DOHH2 (cell line): Measurements from ENCODE around the gene SIRT7.

ENCODE experiments used
- H3F3A ChIP-seq: fragments of 200-600 bp; sonication (generic), shearing (Covaris generic); 2 replicates; pipeline ENCODE4 v1.6.0; 2016; ENCODE audit warnings: antibody characterized with exemption, mild to moderate bottlenecking; ENCODE audit not compliant: control insufficient read depth, insufficient read depth
- H3K27ac ChIP-seq: fragments of 200-600 bp; sonication (generic); 2 replicates; pipeline ENCODE4 v1.5.1; 2014; ENCODE audit warnings: low read depth, mild to moderate bottlenecking, low read length, moderate library complexity
- H3K27me3 ChIP-seq: fragments of 200-600 bp; sonication (generic); 2 replicates; pipeline ENCODE4 v1.6.1; 2014; ENCODE audit warnings: mild to moderate bottlenecking, low read length, mixed read lengths; ENCODE audit not compliant: control insufficient read depth
- H3K36me3 ChIP-seq: fragments of 200-600 bp; sonication (generic); 2 replicates; pipeline ENCODE4 v1.6.1; 2014; ENCODE audit warnings: mild to moderate bottlenecking, low read length, moderate library complexity, mixed read lengths; ENCODE audit not compliant: control insufficient read depth
- H3K4me1 ChIP-seq: fragments of 200-600 bp; sonication (generic); 2 replicates; pipeline ENCODE4 v1.6.1; 2014; ENCODE audit warnings: mild to moderate bottlenecking, low read length, mixed read lengths; ENCODE audit not compliant: control insufficient read depth
- H3K4me2 ChIP-seq: fragments of 200-600 bp; sonication (generic); 2 replicates; pipeline ENCODE4 v1.6.0; 2014; ENCODE audit warnings: mild to moderate bottlenecking, low read length, moderate library complexity
- H3K4me3 ChIP-seq: fragments of 200-600 bp; sonication (generic); 2 replicates; pipeline ENCODE4 v1.5.1; 2014; ENCODE audit warnings: mild to moderate bottlenecking, low read length, mixed read lengths
- H3K79me2 ChIP-seq: fragments of 200-600 bp; sonication (generic); 2 replicates; pipeline ENCODE4 v1.6.1; 2014; ENCODE audit warnings: mild to moderate bottlenecking, low read length, mixed read lengths; ENCODE audit not compliant: control insufficient read depth
- H3K9me2 ChIP-seq: fragments of 200-600 bp; sonication (generic); replicated peaks from 2 replicates; pipeline ENCODE4 v1.6.1; 2014; ENCODE audit warnings: mild to moderate bottlenecking, low read length, mixed read lengths; ENCODE audit not compliant: control insufficient read depth
- H3K9me3 ChIP-seq: fragments of 200-600 bp; sonication (generic); 2 replicates; pipeline ENCODE4 v1.6.1; 2014; ENCODE audit warnings: antibody characterized with exemption, low read length, mixed read lengths; ENCODE audit not compliant: control insufficient read depth, insufficient read depth
- H4K20me1 ChIP-seq: fragments of 200-600 bp; sonication (generic); 2 replicates; pipeline ENCODE4 v1.6.0; 2014; ENCODE audit warnings: low read depth, mild to moderate bottlenecking, antibody characterized with exemption, low read length, moderate library complexity; ENCODE audit not compliant: control insufficient read depth, insufficient read depth
- CTCF ChIP-seq: fragments of 200-600 bp; sonication (generic); IDR thresholded peaks from one replicate; pipeline ENCODE4 v1.5.1; 2014; ENCODE audit warnings: antibody characterized with exemption, mild to moderate bottlenecking, low read depth, low read length; ENCODE audit not compliant: poor library complexity, severe bottlenecking
- EZH2phosphoT487 ChIP-seq: fragments of 200-600 bp; sonication (generic); IDR thresholded peaks from 2 replicates; pipeline ENCODE4 v1.6.1; 2017; ENCODE audit warnings: borderline replicate concordance, mild to moderate bottlenecking, antibody characterized with exemption, low read length, moderate library complexity, mixed read lengths

SIRT7 gene

GRCh38 chr17:81877569-81877968, 40.4 kb downstream of the SIRT7 start:
- H3K9me2 ChIP-seq = no peaks in the 10 kb centered on the region
- no peak overlapping the region for H3K4me2 ChIP-seq
- peaks cover 27% of the 10 kb centered on the region for H3K4me1 ChIP-seq
- no peak overlapping the region for H3K27ac ChIP-seq
- H3F3A ChIP-seq = peaks cover 51% of the 10 kb centered on the region
- peaks cover 58% of the 10 kb centered on the region for H3K36me3 ChIP-seq
- no peaks in the 10 kb centered on the region for H3K27me3 ChIP-seq
- no peaks in the 10 kb centered on the region for H4K20me1 ChIP-seq
- no peaks in the 10 kb centered on the region for H3K9me3 ChIP-seq
- no peak overlapping the region for H3K4me3 ChIP-seq
- no peak for TF ChIP-seq EZH2phosphoT487
- TF ChIP-seq CTCF = no peak
- H3K79me2 ChIP-seq = peaks cover 13% of the 10 kb centered on the region

- Histone ChIP-seq H3K36me3 (peaks cover 53% of the 10 kb centered on the region), H3K9me2 (no peaks in the 10 kb centered on the region), H3K27me3 (no peaks in the 10 kb centered on the region), H3K9me3 (no peaks in the 10 kb centered on the region), H3K4me3 (peak overlapping the region; percentile 90), H3K4me2 (peak overlapping the region; percentile 94), H3K4me1 (peaks cover 62% of the 10 kb centered on the region), H3K27ac (peak overlapping the region; percentile 88), H3K79me2 (peaks cover 49% of the 10 kb centered on the region), H4K20me1 (no peaks in the 10 kb centered on the region), H3F3A (peaks cover 46% of the 10 kb centered on the region)
- TF ChIP-seq CTCF (peak; percentile 45), EZH2phosphoT487 (no peak)
Measured at GRCh38 chr17:81871387-81872230, 46.4 kb downstream of the SIRT7 start.

GRCh38 chr17:81870981-81871386, 47.0 kb downstream of the SIRT7 start, which contains the start of gene ARHGDIA:
Gene ARHGDIA, minus strand, starts transcription at chr17:81871337. Its CDS starts 1,407 bp downstream, at chr17:81869930.
- H4K20me1 ChIP-seq = no peaks in the 10 kb centered on the region
- peaks cover 68% of the 10 kb centered on the region for H3K4me1 ChIP-seq
- H3K27ac ChIP-seq = peak within 1 kb of the TSS; percentile 88
- peaks cover 51% of the 10 kb centered on the region for H3F3A ChIP-seq
- H3K9me2 ChIP-seq = no peaks in the 10 kb centered on the region
- no peaks in the 10 kb centered on the region for H3K27me3 ChIP-seq
- no peaks in the 10 kb centered on the region for H3K9me3 ChIP-seq
- peak within 1 kb of the TSS; percentile 94 for H3K4me2 ChIP-seq
- H3K36me3 ChIP-seq = peaks cover 60% of the 10 kb centered on the region
- H3K4me3 ChIP-seq = peak within 1 kb of the TSS; percentile 97
- peaks cover 49% of the 10 kb centered on the region for H3K79me2 ChIP-seq
- TF ChIP-seq CTCF = no peak
- no peak for TF ChIP-seq EZH2phosphoT487
